HG03039 (cell line): ENCODE results near the gene SLC10A7.

Source experiments
- ATAC-seq: cut with Tn5 transposase; IDR thresholded peaks from one replicate; pipeline ENCODE4 v1.9.1; 2021; ENCODE audit warnings: mild to moderate bottlenecking, moderate library complexity; ENCODE audit not compliant: unreplicated experiment

SLC10A7 gene

GRCh38 chr4:146224326-146224966 is 297.3 kb downstream of the SLC10A7 start:
- no peak for ATAC-seq

GRCh38 chr4:146222313-146222712 is 299.4 kb downstream of the SLC10A7 start:
- ATAC-seq: no peak

GRCh38 chr4:146214238-146214637 is 307.5 kb downstream of the SLC10A7 start, which contains the start of gene REELD1:
Gene REELD1, plus strand, starts transcription at chr4:146214538. Its CDS starts 2,415 bp downstream, at chr4:146216953.
- no peak for ATAC-seq

GRCh38 chr4:146212781-146213180 is 309.0 kb downstream of the SLC10A7 start:
- ATAC-seq: no peak

GRCh38 chr4:146211440-146211839 is 310.3 kb downstream of the SLC10A7 start:
- no peak for ATAC-seq

- ATAC-seq: no peak
Measured at GRCh38 chr4:146210890-146211289, 310.9 kb downstream of the SLC10A7 start.

GRCh38 chr4:146207410-146207809 is 314.3 kb downstream of the SLC10A7 start:
- no peak for ATAC-seq
